Panc1 (cell line): ENCODE measurements around the gene TAPBP.

Experiments
- CTCF ChIP-seq: fragments of 450-650 bp; IDR thresholded peaks from 2 replicates; pipeline ENCODE4 v1.5.1; 2017; ENCODE audit warnings: mild to moderate bottlenecking
- POLR2AphosphoS5 ChIP-seq: IDR thresholded peaks from 2 replicates; pipeline ENCODE4 v1.6.1; 2012; ENCODE audit warnings: mild to moderate bottlenecking, low read depth, low read length, moderate library complexity

- TF ChIP-seq CTCF (no peak), POLR2AphosphoS5 (no peak)
Measured at GRCh38 chr6:33252759-33253158, 61.1 kb downstream of the TAPBP start.
